Lung (tissue), 12 donors: ENCODE data around the gene OR2J3. TPM values are rescaled to one million over a fixed set of nuclear protein-coding genes. Genes with fewer than 3 reads are reported as not detected.
"Not testable (repeated sequence)": the region's sequence is repeated elsewhere in the genome, so short reads cannot be mapped to it uniquely, and the experiment has no call there.

Experiments used
- ATAC-seq: fragments of 200-7000 bp; cut with Tn5 transposase; one replicate; pipeline ENCODE4 v1.9.1; 2020; ENCODE audit warnings: moderate number of reproducible peaks; ENCODE audit not compliant: insufficient read depth, low FRiP score
- DNase-seq, 3 donors: peaks; one replicate each; pipeline ENCODE4 v3.0.0-alpha.2; 2013 to 2017
- H3K27ac ChIP-seq, 2 donors: one replicate each; pipeline ENCODE4 v1.5.1; 2013; ENCODE audit warnings: mild to moderate bottlenecking in 2 of 2, moderate library complexity in 2 of 2, control low read depth in 1 of 2, inconsistent platforms in 1 of 2, low read depth in 1 of 2, low read length in 1 of 2
- H3K27me3 ChIP-seq, 3 donors: one replicate each; pipeline ENCODE4 v1.5.1; 2013; ENCODE audit warnings: low read length in 2 of 3; ENCODE audit not compliant: control insufficient read depth in 3 of 3, insufficient read depth in 3 of 3
- H3K36me3 ChIP-seq, 4 donors: one replicate each; pipeline ENCODE4 v1.5.1; 2013; ENCODE audit warnings: low read length in 4 of 4, mild to moderate bottlenecking in 1 of 4, moderate library complexity in 1 of 4; ENCODE audit not compliant: control insufficient read depth in 4 of 4, insufficient read depth in 4 of 4
- H3K4me1 ChIP-seq, 5 donors: one replicate each; pipeline ENCODE4 v1.5.1; 2013; ENCODE audit warnings: low read length in 5 of 5, mild to moderate bottlenecking in 2 of 5, moderate library complexity in 1 of 5; ENCODE audit not compliant: control insufficient read depth in 5 of 5, insufficient read depth in 5 of 5
- H3K4me3 ChIP-seq: one replicate; pipeline ENCODE4 v1.5.1; 2013; ENCODE audit warnings: mild to moderate bottlenecking, control low read depth, moderate library complexity
- H3K9ac ChIP-seq, 2 donors: one replicate each; pipeline ENCODE4 v1.5.1; 2013; ENCODE audit warnings: low read length in 2 of 2, control low read depth in 1 of 2; ENCODE audit not compliant: insufficient read depth in 1 of 2
- H3K9me3 ChIP-seq, 4 donors: one replicate each; pipeline ENCODE4 v1.5.1; 2013; ENCODE audit warnings: low read length in 3 of 4, mild to moderate bottlenecking in 1 of 4, moderate library complexity in 1 of 4; ENCODE audit not compliant: control insufficient read depth in 4 of 4, insufficient read depth in 3 of 4
- CTCF ChIP-seq: IDR thresholded peaks from 2 replicates; pipeline ENCODE4 v1.5.1; 2012; ENCODE audit warnings: mild to moderate bottlenecking; ENCODE audit errors: control extremely low read depth, extremely low read depth
- WGBS, 2 donors: extraction: QIAGEN DNeasy Blood & Tissue Kit; methylation state at CpG; one replicate each; pipeline ENCODE4 v1.1.7; 2013; 5-methylcytosine and 5-hydroxymethylcytosine counted together
- polyA plus RNA-seq, 2 donors: library from polyadenylated mRNA; stranded (reverse); fragments of 200-250 nt; gene quantifications; one replicate each; pipeline ENCODE4 v1.2.1, GENCODE V29; 2013
- total RNA-seq, 2 donors: library from RNA; depleted of rRNA in 1 of 2; stranded (reverse); fragments of >200 nt in 1 of 2; gene quantifications; one replicate each; pipeline ENCODE4 v1.2.1, GENCODE V29; 2014 to 2021
- donor health status: control.
- donor health status: control.
- donor health status: Bipolar disorder and iron deficiency.
- donor health status: healthy.
- donor health status: DM: yes; HTN: yes; CAD: no.

Gene OR2J3
- total and polyA plus RNA-seq, 4 donors, result 0.06 TPM; not detected in 3

- H3K9me3 ChIP-seq, result no peaks in the 10 kb centered on the region
- no peaks in the 10 kb centered on the region for H3K27me3 ChIP-seq
- H3K27ac ChIP-seq, result no peak overlapping the region
- WGBS, 2 donors, result 82% methylated on average over 1 of the region's 1 CpG
- H3K4me1 ChIP-seq, result no peaks in the 10 kb centered on the region
- no peaks in the 10 kb centered on the region for H3K36me3 ChIP-seq
- no peak overlapping the region for H3K4me3 ChIP-seq
- H3K9ac ChIP-seq, result no peak overlapping the region
- TF ChIP-seq CTCF, result no peak
- DNase-seq, result no peak
- ATAC-seq, result no peak
Observed at GRCh38 chr6:29097803-29098202, 10.1 kb upstream of the OR2J3 start.

- DNase-seq (no peak), ATAC-seq (no peak)
- no peak within 1 kb of the TSS for H3K4me3 ChIP-seq
- WGBS, 2 donors, result 76 to 84% methylated on average over 3 of the region's 3 CpGs
- no peaks in the 10 kb centered on the region for H3K4me1 ChIP-seq
- no peak within 1 kb of the TSS for H3K27ac ChIP-seq
- no peaks in the 10 kb centered on the region for H3K27me3 ChIP-seq
- H3K9ac ChIP-seq, result no peak within 1 kb of the TSS
- no peaks in the 10 kb centered on the region for H3K9me3 ChIP-seq
- TF ChIP-seq CTCF, result no peak
- no peaks in the 10 kb centered on the region for H3K36me3 ChIP-seq
Observed at GRCh38 chr6:29099190-29099589, 8.7 kb upstream of the OR2J3 start, which contains the start of gene OR2J1. Gene OR2J1, plus strand, starts transcription at chr6:29099490. Its CDS starts 1,453 bp downstream, at chr6:29100943.

GRCh38 chr6:29112135-29112534 is 4.3 kb downstream of the OR2J3 start:
- DNase-seq (no peak), ATAC-seq (no peak)
- WGBS, 2 donors, result 75 to 81% methylated on average over 7 of the region's 7 CpGs
- no peak for TF ChIP-seq CTCF
- H3K27ac ChIP-seq, result no peak overlapping the region
- H3K4me3 ChIP-seq, result no peak overlapping the region
- H3K36me3 ChIP-seq, result no peaks in the 10 kb centered on the region
- H3K27me3 ChIP-seq, result peaks cover 0 to 5% (median 0%) of the 10 kb centered on the region in 3 donors
- no peaks in the 10 kb centered on the region for H3K4me1 ChIP-seq
- H3K9me3 ChIP-seq, result peaks cover 0 to 2% (median 0%) of the 10 kb centered on the region in 4 donors
- no peak overlapping the region for H3K9ac ChIP-seq

GRCh38 chr6:29114964-29115363 is 7.1 kb downstream of the OR2J3 start:
- H3K4me3 ChIP-seq, H3K36me3 ChIP-seq, H3K9me3 ChIP-seq, ATAC-seq, H3K27ac ChIP-seq, H3K4me1 ChIP-seq, DNase-seq, H3K9ac ChIP-seq, H3K27me3 ChIP-seq: not testable (repeated sequence)
- 91 to 95% methylated on average over 1 of the region's 3 CpGs for WGBS, 2 donors
